Inflammatory macrophage treated with lipopolysaccharide for 1 hour (primary cell): Measurements from ENCODE around the gene INPP5A.

Experiments used
- DNase-seq, 2 donors: peaks; one replicate each; pipeline ENCODE4 v3.0.0-alpha.2; 2020 to 2022

Gene INPP5A

GRCh38 chr10:132519382-132520176 is 18.0 kb upstream of the INPP5A start:
- DNase-seq: no peak

- DNase-seq: no peak
These were observed 17.3 kb upstream of the INPP5A start for GRCh38 chr10:132520177-132520811.

GRCh38 chr10:132521041-132521465 is 16.5 kb upstream of the INPP5A start:
- no peak for DNase-seq

- DNase-seq: no peak
These were observed 16.0 kb upstream of the INPP5A start for GRCh38 chr10:132521466-132522102.

GRCh38 chr10:132522521-132523411 is 14.8 kb upstream of the INPP5A start:
- no peak for DNase-seq

GRCh38 chr10:132523561-132524442 is 13.8 kb upstream of the INPP5A start:
- no peak for DNase-seq

- no peak for DNase-seq
These were observed 12.9 kb upstream of the INPP5A start for GRCh38 chr10:132524443-132525285.

- no peak for DNase-seq
These were observed 10.9 kb upstream of the INPP5A start for GRCh38 chr10:132526676-132527075.

GRCh38 chr10:132527339-132528063 is 10.1 kb upstream of the INPP5A start:
- no peak for DNase-seq

- DNase-seq: no peak
These were observed 9.4 kb upstream of the INPP5A start for GRCh38 chr10:132528064-132528691.

GRCh38 chr10:132532179-132532578 is 5.4 kb upstream of the INPP5A start:
- DNase-seq: no peak

GRCh38 chr10:132532749-132533560 is 4.6 kb upstream of the INPP5A start:
- DNase-seq: no peak

- DNase-seq: no peak
These were observed 3.9 kb upstream of the INPP5A start for GRCh38 chr10:132533571-132534260.

- no peak for DNase-seq
These were observed 3.1 kb upstream of the INPP5A start for GRCh38 chr10:132534391-132535064.

GRCh38 chr10:132535065-132535651 is 2.4 kb upstream of the INPP5A start:
- no peak for DNase-seq

GRCh38 chr10:132536241-132536876 is 1.2 kb upstream of the INPP5A start:
- DNase-seq: no peak
